HG02678 (cell line): ENCODE data around the gene IFITM10.

Experiments used
- ATAC-seq: cut with Tn5 transposase; IDR thresholded peaks from one replicate; pipeline ENCODE4 v1.9.1; 2021; ENCODE audit warnings: mild to moderate bottlenecking, moderate library complexity; ENCODE audit not compliant: unreplicated experiment

Gene IFITM10

GRCh38 chr11:1719781-1720180 is 30.6 kb downstream of the IFITM10 start:
- ATAC-seq = no peak

GRCh38 chr11:1718326-1718725 is 32.1 kb downstream of the IFITM10 start:
- no peak for ATAC-seq

- ATAC-seq = no peak
These were observed 32.6 kb downstream of the IFITM10 start for GRCh38 chr11:1717745-1718144.

DNA sequence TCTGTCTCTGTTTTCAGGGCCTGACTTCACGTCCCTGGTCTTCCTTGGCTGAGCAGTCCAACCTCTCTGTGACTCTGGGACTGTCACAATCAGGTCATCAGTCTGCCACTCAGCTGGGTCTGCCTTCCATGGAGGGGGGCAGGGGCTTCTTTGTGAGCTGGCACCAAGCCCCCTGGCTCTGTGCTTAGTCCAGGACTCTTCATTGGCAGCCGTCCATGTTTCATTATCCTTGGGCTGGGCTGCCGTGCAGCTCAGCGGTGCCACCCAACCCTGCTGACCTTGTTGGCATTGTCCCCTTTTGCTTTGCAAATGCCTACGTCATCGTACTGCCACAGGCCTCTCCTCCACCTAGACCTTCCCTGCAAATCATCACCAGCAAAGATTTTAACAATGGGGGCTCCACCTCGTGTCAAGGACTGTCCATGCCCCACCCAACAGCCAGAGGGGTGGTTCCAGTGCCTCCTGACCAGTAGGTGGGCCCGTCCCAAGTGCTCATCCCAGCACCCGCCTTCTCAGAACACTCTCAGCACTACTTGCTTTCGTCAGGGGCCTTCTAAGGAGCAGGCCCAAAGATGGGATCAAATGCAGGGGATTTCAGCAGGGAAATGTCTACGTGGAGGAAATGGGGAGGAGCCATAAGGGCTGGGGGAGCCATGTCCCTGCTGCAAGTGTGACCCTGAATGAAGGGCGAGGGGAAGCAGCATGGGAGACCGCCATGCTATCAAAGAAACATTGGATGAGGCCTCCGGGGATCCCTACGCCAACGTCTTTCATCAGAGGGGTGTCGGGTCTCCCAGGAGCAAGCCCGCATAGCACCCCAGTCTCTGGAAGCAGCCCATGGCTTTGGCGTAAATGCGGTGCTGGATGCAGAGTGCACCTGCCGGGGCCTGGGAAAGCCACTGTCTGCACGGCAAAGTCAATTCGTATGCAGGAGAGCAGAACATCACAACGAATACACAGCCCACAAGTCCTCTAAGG is 35.2 kb downstream of the IFITM10 start:
- ATAC-seq = no peak

DNA sequence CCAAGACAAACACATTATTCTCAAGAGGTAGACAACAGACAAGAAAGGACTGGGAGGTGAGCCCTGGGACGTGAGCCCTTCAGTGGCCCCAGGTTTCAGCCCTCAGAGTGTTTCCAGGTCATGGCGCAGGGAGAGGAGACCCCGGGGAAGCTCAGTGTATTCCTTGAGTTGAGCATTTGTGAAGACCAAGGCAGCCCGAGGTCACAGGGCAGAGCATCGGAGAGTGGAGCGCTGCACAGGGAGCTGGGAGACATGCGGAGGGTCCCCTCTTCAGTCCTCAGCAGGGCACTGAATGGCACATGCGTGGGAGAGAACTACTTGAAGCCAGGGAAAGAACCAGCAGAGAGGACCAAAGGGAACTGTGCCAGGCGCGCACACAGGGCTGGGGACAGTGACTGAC is 41.7 kb downstream of the IFITM10 start:
- no peak for ATAC-seq

GRCh38 chr11:1707751-1708150 is 42.6 kb downstream of the IFITM10 start:
- ATAC-seq = no peak

DNA sequence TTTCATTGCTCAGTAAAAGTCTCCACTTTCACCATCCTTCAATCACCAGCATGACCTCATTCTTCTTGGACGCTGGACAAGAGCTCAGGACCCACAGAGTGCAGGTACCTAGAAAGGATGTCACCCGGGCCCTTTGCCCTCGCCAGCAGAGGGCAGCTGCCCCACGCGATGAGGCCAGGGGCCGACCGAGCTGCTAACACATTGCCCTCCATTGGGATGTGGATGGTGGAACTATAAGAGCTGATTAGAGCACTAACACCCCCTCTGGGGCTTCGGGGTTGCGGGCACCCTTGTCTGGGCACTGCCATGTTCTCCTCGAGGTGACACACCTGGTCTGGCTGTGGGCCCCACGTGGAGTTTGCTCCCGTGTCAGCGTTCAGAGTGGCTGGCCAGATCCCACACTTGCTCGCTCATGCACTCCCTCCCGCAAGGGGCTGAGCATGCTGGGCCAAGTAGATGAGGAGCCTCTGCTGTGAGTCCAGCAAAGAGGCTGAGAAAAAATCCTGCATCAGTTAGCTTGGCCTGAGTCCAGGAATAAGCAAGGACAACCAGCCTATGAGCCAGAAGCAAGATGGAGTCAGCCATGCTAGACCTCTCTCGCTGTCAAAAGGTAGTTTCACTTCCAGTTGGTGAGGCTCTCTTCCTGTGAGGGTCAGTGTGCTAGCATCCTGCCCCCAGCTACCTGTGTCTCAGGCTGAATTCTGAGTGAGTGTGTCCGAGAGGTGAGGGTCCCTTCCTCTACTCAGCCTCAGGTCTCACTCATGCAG is 43.6 kb downstream of the IFITM10 start:
- ATAC-seq = no peak

DNA sequence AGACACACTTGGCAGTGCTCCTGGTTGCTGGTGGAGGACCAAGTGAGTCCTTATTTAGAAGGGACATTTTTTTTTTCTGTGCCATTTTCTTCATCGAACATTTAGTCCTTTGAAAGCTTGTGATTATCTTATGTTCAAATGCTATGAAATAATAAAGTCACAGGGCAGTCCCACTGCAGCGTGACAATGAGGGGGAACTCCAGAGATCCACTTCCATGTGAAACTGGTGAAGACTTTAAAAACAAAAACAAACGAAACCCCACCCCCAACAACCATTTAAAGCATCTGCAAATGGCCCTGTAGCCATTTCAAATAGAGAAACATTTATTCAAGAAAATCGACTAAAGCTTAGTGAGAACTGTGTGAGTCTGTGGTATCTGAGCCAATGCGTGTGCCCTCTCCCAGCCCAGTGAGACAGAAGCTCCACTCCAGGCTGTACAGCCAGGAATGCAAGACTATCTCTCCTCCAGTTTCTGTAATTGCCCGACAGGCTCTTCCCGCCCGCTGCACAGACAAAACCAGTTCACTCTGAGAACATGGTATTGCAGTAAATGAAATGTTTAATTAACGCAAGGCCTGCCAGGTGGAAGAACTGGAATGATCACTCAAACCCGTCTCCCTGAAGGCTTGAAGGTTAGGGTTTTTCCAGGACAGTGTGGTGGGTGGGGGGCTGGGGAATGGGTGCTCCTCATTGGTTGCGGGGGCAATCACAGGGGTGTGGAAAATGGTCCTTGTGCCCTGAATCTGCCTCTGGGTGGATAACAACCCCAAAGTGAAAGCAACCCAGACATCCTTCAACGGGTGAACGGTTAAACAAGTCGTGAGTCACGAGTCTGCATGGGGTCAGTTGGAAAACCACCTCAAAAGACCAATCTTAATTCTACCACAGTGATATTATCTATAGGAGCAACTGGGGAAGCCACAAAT is 45.0 kb downstream of the IFITM10 start:
- ATAC-seq = no peak

GRCh38 chr11:1703146-1703545 is 47.2 kb downstream of the IFITM10 start:
- no peak for ATAC-seq

GRCh38 chr11:1702506-1702905 is 47.9 kb downstream of the IFITM10 start:
- ATAC-seq = no peak

DNA sequence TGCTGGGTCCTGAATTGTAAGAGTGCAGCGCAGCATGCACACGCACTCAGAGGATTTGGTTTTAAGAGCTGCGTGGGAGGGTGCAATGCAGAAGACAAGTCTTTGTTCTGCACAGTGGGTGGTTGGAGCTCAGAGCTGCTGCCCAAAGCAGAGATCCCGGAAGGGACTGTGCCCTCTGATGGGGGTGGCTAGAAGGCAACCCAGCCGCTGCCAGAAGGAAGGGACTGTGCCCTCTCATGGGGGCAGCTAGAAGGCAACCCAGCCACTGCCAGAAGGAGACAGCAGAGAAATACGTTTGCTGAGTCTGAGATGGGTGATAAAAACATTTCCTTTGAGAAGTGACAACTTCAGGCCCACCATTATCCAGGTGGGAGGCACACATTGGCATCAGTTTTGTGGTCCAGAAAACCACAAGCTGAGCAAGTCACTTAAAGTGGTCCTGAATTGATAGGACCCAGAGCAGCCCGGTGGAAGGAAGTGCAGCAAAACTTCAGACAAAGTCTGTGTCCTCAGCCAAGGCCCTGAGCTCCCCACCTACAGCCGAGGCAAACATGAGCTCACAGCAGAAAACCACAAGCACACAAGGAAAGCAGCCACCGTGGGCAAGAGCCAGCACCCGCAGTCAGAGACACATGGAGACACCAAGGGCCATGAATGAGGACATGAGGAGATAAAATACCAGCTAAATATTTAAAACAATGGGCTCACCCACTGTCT is 49.1 kb downstream of the IFITM10 start:
- ATAC-seq = no peak

DNA sequence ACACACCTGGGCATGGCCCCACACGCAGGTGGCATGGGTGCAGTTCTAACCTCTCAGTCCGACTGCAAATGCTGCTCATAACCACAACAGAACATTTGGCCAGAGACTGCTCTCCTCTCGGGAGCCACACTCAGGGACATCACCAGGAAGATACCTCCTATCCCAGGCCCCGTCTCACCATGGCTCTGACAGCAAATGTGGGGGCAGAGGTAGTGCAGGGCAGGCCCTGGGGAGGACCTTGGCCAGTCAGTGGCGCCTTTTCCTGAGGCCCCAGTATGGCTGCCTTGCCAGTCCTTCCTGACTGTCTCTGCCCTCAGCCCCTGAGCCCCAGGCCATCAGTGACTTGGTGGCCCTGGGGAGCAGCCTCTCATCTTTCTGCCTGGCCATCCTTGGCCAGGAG is 50.6 kb downstream of the IFITM10 start:
- no peak for ATAC-seq

- ATAC-seq = no peak
These were observed 53.5 kb downstream of the IFITM10 start, which contains the start of gene KRTAP5-6 for GRCh38 chr11:1696608-1697570. TSS of gene KRTAP5-6 (plus strand) at chr11:1697195. CDS start at chr11:1697246, 51 bp downstream.

DNA sequence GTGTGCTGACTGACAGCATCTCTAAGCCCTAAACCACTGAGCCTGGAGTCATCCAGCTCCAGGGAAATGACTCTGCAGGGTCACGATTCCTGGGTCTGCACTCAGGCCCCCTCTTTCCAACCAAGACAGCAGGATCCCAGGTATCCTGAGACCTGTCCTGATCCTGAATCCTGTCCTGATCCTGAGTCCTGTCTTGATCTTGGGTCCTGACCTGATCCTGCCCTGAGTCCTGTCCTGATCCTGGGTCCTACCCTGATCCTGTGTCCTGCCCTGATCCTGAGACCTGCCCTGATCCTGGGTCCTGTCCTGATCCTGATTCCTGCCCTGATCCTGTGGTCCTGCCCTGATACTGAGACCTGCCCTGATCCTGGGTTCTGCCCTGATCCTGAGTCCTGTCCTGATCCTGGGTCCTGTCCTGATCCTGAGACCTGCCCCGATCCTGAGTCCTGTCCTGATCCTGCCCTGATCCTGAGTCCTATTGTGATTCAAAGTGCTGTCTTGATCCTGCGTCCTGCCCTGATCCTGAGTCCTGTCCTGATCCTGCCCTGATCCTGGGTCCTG is 54.8 kb downstream of the IFITM10 start:
- ATAC-seq = no peak

- ATAC-seq = no peak
These were observed 55.4 kb downstream of the IFITM10 start for GRCh38 chr11:1694846-1695547.

- ATAC-seq = peak; percentile 69
These were observed 56.1 kb downstream of the IFITM10 start for GRCh38 chr11:1694064-1694845.
